HG03066 (cell line): ENCODE data around the gene ATG4B.
"Not testable (repeated sequence)": the region's sequence is repeated elsewhere in the genome, so short reads cannot be mapped to it uniquely, and the experiment has no call there.

Experiments used
- ATAC-seq: cut with Tn5 transposase; IDR thresholded peaks from one replicate; pipeline ENCODE4 v1.9.1; 2021; ENCODE audit warnings: low read depth; ENCODE audit not compliant: unreplicated experiment

Gene ATG4B

DNA sequence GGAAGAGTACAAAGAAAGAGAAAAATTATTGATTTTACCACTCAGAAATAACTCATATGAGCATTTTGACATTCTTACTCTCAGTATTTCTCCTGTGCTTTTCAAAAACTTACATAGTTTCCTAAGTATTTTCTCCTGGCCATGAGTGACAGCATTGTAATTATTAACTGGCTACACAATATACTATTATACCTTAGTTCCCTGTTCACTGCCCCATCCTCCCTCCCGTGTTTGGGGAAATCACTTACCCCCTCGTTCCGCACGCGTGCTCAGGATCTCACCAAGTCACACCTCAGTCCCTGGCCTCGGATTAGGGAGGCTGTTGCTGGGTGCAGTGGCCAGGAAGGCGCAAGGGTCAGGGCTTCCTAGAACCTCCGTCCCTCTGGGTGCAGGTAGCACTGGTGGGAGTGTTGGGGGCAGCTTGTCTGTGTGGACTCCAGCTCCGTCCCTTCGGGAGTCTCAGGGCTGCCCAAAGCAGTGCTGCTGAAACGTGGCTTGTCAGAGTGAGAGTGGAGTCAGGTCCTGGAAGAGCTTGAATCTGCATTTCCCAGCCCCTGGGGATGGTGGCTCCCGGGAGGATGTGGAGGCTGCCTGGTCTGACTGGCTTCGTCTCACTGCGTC is 23.2 kb downstream of the ATG4B start:
- no peak for ATAC-seq

DNA sequence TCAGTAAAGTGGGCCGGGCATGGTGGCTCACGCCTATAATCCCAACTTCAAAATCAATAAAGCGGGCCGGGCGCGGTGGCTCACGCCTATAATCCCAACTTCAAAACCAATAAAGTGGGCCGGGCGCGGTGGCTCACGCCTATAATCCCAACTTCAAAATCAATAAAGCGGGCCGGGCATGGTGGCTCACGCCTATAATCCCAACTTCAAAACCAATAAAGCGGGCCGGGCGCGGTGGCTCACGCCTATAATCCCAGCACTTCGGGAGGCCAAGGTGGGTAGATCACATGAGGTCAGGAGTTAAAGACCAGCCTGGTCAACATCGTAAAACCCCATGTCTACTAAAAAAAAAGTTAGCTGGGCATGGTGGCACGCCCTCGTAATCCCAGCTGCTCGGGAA is 25.2 kb downstream of the ATG4B start:
- ATAC-seq, result not testable (repeated sequence)

DNA sequence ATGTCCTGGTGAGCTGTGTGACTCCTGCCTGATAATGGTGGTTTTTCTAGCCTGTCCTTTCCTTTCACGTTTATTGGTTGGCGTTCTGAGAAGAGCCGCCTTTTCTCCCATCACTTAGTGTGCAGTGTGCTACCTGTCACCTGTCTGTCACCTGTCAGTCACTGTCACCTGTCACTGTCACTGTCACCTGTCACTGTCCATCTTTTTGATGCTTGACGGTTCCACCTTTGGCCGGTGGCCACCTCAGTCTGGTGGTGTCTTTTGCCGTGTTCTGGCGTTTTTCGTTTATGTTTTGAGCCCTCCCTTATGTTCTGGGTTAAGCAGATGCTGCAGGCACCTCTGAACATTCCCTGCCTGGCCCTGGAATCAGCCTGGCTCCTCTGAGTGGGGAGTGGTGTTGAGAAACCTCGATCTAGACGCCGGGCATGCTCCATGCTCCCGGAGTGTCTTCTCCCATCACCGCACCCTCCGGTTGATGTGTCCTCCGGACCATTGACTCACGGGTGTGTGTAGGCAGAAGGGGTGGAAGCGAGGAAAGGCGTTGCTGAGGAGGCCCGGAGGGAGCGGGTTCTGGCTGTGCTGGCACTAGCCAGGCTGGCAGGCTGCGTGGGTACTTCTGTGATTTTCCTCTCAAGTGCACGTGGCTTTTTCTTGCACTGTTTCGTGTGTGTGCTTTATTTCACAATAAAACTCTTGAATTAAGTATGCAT is 28.4 kb downstream of the ATG4B start:
- no peak for ATAC-seq

DNA sequence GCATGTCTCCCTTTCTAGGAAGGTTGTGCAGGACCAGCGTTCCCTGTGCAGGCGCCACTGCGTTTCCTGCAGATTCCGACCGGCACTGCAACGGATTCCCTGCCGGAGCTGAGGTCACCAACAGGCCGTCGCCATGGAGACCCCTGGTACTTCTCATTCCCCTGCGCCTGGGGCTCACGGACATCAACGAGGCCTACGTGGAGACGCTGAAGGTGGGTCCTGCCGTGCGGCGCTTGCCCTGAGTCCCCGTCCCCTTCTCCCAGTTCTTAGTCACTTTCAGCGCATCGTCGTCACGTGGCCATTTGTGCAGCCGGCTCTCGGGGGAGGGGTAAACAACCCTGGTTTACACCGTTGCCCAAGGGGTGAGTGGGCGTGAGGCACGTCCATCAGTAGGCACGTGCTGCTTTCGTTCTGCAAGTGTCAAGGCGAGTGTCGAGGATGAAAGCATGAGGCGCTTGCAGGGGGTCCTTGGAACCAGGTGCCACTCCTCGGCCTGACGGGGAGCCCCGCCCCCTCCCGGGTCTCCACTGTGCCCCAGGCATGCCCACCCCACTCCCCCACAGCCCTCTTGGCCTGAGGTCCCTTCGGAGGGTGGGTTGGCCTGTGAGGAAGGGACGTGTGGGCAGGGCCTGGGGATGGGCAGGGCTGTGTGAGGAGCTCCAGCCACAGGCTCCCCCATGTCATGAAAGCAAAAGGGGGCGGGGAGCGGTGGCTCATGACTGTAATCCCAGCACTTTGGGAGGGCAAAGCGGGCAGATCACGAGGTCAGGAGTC is 29.3 kb downstream of the ATG4B start:
- ATAC-seq, result no peak

DNA sequence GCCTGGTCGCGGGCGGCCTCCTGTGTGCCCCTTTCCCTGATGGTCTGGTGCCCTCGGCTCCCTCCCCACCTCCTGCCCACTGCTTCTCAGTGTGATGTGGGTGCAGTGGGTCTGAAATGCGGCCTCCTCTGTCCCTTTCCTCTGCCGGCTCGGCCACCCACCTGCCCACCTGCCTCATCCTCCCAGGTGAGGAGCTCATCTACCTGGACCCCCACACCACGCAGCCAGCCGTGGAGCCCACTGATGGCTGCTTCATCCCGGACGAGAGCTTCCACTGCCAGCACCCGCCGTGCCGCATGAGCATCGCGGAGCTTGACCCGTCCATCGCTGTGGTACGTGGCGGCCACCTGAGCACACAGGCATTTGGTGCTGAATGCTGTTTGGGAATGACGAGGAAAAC is 30.9 kb downstream of the ATG4B start:
- no peak for ATAC-seq

DNA sequence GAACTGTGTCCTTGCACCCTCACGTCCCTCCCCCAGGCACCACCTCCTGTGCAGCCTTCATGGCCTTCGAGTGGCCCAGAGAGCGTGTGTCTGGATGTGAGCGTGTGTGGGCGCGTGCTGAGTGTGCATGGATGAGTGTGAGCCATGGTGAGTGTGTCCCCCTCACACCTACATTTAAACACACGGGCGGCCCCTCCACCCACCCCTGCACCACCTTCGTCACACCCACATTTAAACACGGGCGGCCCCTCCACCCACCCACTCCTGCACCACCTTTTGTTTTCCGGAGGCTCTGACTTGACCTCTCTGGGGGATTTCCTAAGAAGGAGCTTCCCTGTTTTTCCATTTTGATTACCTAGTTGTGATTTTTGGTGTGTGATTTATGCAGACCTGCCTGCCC is 31.3 kb downstream of the ATG4B start:
- no peak for ATAC-seq

DNA sequence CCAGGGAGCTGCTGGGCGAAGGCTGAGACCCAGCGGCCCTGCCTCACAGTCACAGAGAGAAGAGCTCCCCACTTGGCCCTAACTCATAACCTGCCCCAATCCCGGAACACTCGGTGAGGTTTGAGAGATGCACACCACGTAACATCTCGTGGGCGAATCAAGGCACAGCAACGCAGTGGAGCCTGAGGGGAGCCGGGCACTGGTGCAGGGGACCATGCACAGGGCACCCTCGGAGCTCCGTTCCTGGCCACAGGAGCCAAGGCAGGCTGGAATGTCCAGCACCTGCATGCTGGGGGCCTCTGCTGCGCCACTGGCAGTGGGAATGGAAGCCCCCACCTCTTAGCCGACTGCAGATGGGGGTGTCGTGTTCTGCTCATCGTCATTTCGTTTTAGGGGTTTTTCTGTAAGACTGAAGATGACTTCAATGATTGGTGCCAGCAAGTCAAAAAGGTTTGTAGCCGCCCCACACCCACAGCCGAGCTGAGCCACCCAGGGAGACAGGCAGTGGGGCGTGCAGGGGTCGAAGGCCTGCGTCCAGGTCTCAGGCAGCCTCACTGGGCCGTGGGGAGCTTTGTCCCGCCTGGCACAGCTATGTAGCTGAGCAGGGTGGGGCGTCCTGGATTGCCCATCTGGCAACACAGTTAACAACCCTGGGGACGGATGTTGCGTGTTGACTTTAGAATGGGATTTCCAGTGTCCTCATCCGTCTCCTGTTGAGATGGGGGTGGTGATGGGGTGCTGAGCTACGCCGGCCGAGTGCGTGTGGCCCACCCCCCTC is 33.0 kb downstream of the ATG4B start:
- ATAC-seq, result no peak

DNA sequence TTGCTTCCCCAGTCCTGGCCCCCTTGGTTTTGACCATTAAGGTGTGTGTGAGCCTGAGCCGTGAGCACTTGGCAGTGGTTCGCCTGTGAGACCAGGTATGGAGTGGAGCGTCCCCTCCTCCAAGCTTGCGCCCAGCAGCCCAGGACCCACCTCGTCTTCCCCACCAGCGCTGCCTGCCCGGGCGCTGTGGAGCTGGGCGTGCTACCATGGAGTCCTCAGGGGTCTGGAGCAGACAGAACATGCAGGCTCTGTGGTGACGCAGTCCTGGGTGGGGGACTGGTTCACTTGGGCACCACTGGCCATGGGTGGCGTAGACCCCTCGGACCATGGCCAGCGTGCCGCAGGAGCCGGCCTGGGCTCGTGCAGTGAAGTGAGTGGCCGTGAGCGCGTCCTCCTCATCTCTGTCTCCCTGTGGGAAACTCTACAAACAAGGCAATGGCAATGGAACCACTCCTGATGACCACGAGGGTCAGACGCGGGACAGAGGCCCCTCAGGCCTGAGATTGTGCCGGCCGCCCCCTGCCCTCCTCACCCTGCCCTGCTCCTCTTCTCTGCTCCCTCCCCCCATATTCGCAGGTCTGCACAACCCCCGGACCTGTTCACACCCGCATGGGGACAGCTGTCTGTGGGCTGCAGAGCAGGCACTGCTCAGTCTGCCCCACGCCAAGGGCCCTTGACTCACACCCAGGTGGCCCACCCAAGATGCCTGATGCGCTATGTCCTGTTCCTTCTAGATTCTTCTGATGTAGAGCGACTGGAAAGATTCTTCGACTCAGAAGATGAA is 34.2 kb downstream of the ATG4B start:
- ATAC-seq, result no peak

DNA sequence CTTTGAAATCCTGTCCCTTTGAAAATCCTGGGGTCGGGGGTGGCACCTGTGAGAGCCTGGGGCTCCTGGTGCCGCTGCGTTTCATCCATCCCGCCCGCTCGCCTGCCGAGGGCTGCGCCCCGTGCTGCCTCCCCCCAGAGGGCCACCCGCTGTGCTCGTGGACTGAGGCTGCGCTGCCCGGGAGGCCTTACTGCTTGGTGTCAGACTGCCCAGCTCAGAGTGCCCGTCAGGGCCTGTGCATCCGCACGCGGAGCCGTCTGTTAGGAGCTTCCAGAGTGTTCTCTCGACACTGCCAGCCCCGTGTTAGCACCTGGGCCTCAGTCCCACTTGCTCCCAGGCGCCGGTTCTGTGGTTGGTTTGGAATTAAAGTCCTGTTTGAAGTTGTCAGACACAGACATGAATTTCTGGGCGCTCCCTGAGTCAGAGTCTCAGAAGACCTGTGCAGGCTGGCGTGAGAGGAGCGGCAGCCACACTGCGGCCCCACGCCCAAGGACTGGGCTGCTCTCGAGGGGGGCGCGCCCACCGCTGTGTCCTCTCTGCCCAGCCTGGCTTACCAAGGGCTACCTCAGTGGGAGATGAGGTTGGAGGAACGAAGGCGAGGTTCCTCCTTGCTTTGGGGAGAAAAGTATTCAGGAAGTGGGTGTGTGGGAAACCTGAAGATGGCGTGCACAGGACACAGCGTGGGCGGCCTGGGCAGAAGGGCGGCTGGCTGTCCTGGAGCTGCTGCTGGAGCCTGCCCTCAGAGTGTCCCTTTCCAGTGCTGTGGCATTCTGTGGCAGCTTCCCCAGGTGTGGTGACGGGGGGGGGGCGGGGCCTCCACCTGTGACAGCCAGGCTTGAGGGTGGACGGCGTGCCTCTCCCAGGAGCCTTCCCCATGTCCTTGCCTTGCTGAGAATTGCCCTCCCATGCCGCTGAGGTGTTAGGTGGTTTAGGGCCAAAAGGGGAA is 35.0 kb downstream of the ATG4B start:
- no peak for ATAC-seq

DNA sequence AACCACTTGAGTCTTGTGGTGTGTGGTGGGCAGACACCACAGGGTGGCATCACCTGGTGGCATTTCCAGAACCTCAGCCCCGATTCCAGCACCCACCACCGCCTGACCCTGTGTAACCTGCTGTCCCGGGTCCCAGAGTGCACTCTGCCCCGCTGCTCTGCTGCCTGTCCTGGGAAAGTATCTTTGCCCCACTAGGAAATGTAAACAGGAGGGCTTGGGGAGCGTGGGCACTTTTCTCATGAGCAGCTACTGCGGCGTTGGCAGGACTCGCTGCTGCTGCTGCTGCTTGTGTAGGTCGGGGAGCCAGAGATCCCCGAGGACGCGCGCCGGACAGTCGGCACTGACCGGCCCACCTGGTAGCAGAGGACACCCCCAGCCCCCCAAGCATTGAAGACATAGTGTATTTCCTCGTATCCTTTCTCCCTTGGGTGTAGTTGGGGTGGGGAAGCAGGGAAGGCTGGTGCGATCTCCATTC is 35.7 kb downstream of the ATG4B start:
- ATAC-seq, result no peak

DNA sequence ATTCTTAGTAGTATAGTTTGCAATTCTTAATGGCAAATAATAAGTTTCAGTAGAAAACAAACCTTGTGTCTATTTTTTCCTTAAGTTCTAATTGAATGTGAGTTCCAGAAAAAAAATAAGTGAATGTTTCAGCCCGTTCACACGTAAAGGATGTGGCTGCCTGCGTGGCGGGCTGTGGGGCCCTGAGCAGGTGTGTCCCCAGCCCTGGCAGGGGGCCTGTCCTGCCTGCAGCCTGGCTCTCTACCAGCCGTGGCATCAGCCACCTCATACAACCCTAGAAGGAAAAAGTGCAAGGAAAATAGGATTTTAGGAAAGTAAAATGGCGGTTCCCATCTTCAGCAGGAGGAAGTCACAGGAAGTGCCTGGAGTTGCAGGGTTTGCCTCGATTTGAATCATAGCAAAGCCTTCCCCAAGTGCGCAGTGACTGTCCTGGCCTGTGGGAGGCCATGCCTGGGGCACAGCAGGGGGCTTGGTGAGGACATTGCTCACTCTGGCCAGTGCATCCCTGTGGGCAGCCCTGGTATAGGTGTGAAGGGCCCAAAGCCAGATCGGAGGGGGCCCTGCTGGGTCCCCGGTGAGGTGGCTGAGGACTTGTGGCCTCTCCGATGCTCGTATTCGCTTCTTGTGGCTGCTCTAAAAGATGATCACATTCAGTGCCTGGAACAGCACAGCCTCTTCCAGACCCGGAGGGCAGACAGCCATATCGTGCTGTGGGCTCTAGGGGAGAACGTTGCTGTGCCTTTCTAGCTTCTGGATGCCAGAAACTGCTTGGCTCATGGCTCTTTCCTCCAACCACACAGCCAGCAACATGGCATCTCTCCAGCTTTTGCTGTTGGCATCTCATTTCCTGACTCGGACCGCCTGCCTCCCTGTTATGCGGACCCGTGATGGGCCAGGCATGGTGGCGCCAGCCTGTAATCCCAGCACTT is 36.6 kb downstream of the ATG4B start:
- ATAC-seq, result no peak

DNA sequence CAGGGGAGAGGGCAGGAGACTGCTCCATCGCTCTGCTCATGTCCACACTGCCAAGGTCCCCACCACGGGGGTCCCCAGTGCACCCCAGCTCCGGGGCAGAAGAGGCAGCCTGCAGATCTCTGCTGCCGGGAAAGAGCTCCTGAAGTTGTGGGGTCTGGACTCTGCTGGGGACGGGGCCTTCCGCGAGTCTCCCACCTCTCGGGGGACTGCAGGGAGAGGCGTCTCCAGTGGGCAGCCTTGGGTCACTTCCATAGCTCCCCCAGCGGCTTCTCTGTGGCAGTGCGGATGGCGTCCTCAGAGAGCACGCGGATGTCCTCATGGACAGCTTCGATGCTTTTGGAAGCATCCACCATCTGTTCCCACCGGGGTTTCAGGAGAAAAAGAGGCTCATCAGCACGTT is 38.4 kb downstream of the ATG4B start:
- ATAC-seq, result no peak

DNA sequence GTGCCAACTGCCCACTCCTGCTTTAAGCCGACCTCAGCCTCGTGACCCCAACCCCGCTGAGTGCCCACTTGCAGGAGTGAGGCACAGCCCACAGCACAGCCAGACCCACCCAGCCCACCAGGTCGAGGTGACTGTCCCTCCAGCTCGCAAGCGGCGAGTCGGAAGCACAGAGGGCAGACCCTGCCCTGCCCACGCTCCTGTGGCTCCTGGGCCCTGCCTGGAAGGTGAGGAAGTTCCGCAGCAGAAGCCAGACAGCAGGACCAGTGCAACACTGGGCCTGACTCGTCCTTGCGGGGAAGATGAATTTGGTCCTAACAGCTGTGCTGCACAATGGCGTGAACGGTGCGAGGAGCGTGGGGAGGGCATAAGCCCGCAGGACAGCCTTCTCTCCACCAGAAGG is 39.2 kb downstream of the ATG4B start:
- no peak for ATAC-seq

DNA sequence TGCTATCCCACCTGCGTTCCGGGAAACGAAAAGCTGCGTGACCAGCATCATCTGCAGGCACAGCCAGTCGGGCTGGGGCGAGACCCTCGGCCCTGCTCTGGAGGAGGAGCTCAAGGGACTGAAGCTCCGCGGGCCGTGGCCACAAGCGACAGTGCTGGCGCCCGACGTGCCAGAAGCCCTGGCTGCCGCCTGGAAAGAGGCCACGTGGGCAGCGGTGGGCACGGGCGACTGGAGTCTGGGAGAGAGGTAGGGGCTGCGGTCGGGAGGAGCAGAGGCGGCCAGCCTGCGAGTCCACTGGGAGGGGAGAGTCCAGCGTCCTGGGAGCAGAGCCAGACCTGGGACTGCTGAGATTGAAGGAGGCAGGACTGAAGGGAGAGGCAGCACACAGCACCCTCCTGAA is 39.9 kb downstream of the ATG4B start:
- ATAC-seq, result no peak

DNA sequence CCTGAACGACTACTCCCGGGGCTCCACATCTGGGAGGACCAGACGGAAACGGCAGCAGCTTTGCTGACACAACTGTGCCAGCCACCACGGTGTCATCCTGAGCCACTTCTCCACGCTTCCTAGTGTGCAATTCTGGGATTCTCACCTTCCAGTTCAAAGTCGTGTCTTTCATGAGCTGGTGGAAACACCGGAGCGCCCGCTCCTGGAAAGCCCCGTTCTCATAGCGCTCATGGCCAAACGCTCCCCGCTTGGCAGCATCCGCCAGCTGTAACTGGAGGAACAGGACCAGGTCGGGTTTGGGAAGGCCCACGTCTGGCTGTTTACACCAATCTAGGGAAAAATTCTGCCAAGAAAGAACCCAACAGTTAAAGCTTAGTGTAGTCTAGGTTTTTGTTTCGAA is 40.8 kb downstream of the ATG4B start:
- ATAC-seq, result no peak

DNA sequence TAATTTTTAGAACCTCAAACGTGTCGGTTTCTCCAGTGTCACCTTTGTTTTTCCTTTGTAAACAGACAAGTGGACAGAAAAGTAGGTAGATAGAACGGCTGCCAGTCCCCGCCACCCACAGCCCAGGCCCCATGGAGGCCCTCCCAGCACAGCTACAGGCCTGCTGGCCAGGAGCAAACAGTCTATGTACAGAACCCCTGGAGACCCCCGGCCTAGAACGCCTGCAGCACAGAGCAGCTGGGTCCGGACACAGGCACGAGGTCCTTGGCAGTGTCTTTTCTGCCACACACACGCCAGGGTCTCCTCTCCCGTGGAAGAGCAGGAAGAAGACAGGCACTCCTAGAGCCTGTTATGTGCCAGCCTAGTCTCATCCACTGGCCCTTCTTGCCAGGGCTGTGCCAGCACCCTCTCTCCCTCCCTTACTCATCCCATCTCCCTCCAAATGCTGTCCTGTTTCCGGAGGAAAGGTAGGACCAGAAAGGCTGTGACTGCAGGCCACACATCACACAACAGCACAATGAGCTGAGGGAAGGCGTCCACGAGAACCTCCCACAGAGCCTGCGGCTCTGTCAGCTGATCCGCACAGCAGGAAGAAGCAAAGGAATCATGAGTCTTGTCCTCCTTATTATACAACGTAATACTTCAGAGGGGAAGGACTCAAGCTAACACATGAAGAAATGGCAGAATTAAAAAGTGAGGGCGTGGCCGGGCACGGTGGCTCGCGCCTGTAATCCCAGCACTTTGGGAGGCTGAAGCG is 41.5 kb downstream of the ATG4B start:
- ATAC-seq, result no peak

DNA sequence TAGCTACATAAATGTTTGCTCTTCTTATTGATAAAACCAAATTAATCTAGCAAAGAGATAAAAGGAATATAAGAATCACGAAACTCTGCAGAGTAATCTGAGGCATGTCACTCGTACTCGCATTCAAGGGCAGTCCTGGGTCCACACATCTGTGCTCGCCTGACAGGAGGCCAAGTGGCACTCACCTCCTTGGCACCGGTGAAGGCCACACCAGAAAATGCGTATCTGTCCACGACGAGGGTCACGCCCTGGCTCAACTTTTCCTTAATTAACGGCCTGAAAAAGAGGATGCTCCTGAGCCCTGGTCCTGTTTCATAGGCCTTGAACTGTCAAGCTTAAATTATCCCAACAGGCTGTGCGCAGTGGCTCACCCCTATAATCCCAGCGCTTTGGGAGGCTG is 42.6 kb downstream of the ATG4B start:
- no peak for ATAC-seq
